Breast epithelium (tissue), 3 donors: ENCODE results near the gene HOXC10.

Experiments used
- CTCF ChIP-seq, 3 donors: fragments of 450-650 bp; IDR thresholded peaks; one replicate each; pipeline ENCODE4 v1.5.1; 2016 to 2017; ENCODE audit warnings: antibody characterized with exemption in 3 of 3, mild to moderate bottlenecking in 3 of 3, moderate library complexity in 3 of 3
- POLR2A ChIP-seq: fragments of 450-650 bp; IDR thresholded peaks from one replicate; pipeline ENCODE4 v1.6.1; 2016; ENCODE audit warnings: antibody characterized with exemption, mild to moderate bottlenecking, moderate library complexity
- POLR2AphosphoS5 ChIP-seq, 3 donors: sonication (generic); formaldehyde crosslinking; IDR thresholded peaks; one replicate each; pipeline ENCODE4 v1.6.1; 2017; ENCODE audit warnings: antibody characterized with exemption in 3 of 3

GRCh38 chr12:53988541-53989226 lies 3.7 kb downstream of the HOXC10 start:
- TF ChIP-seq CTCF (IDR thresholded peaks at IDR 0.05) (no peak), POLR2A (no peak), POLR2AphosphoS5 (IDR thresholded peaks at IDR 0.05) (no peak)
